Activated CD4-positive, alpha-beta T cell treated with anti-CD3 and anti-CD28 coated beads, Interleukin-2, amount 50 U/mL, for 4 hours (primary cell): ENCODE measurements around the gene USP50.
"Not testable (repeated sequence)": the region's sequence is repeated elsewhere in the genome, so short reads cannot be mapped to it uniquely, and the experiment has no call there.

Experiments
- DNase-seq, 2 experiments: peaks; one replicate each; pipeline ENCODE4 v3.0.0-alpha.2; 2020

USP50 gene

DNA sequence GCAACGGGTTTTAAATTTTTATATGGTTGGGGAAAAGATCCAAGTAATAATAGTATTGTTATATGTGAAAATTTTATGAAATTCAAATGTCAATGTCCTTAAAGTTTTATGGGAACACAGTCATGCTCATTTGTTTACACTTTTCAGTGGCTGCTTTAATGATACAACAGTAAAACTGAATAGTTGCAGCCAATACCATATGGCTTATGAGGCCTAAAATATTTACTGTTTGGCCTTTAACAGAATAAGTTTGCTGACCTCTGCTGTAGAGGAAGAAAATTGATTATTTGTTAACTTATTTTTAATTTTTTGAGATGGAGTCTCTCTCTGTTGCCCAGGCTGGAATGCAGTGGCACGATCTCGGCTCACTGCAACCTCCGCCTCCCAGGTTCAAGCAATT, 44.7 kb downstream of the USP50 start:
- DNase-seq: no peak

DNA sequence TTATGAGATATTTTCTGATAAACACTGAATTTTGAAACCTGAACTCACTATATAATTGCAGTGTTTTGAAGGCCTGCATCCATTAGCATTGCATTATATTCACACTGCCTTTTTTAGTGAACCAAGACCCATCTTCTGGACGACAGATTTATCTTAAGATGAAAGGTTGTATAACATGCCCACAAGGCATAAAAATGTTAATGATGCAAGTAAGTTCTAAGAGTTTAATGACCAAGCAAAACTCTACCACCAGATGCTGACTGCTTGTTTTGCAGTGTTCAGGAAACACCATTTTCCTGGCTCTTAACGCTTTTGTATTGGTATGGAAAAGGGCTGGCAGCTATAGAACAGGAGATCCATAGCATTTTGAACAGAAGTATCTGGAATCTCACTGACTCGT, 46.1 kb downstream of the USP50 start:
- DNase-seq: no peak

DNA sequence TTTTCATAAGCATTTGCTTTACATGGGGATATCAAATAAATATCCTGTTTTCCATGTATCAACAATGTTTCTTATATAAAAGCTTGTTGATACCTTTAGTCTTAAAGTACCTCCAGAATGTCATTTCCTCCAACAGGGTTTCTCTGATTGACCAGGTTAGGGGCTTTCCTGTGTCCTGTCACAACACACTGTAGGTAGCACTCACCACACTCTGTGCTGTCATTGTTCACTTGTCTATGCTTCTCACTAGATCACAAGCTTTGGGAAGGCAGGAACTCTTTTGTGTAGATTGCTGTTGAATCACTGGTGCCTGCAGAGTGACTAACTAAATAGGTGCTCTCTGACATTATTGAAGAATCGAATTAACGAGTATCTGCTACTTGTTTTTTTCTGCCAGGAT, 49.8 kb downstream of the USP50 start:
- DNase-seq: no peak

DNA sequence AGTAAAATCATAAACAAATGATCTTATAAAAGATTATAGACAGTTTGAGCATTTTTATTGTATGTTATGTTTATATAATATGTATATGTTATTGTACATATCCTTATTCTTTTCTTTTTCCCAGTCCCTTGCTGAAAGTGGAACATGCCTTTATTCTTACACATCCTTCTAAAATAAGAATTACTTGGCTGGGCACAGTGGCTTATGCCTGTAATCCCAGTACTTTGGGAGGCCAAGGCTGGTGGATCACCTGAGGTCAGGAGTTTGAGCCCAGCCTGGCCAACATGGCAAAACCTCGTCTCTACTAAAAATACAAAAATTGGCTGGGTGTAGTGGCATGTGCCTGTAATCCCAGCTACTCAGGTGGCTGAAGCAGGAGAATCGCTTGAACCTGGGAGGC, 51.9 kb downstream of the USP50 start:
- not testable (repeated sequence) for DNase-seq

DNA sequence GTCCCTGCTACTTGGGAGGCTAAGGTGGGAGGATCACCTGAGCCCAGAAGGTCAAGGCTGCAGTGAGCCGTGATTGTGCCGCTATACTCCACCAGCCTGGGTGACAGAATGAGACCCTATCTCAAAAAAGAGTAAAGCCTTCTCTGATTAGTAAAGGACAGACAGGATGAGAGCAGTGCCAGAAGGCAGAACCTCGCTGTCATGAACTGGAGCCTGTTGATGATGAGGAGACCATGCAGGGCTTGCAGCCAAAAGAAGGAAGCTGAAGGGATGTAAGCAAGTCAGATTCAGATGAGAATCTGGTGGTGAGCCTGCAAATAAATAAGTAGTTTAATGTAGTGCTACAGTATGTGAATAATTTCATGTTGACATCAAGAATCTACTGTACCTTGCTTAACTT, 52.8 kb downstream of the USP50 start:
- no peak for DNase-seq

DNA sequence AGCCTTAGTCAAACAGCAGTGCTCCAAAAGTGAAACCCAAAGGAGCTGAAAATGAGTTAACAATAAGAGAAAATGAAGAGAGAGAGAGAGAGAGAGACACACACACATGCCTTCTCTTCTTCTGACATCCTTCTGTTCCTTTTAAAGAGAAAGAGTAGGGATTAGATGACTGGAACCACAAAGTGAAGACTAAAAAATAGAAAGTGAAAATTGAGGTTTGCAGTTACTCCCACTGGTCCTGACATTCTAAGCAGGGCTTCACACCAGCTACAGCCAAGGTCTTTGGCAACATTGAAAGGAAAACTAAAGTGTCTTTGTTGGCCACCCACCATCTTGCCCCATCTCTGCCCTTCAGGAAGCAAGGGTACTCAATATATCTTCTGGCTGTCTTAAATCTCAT, 59.2 kb downstream of the USP50 start:
- no peak for DNase-seq

DNA sequence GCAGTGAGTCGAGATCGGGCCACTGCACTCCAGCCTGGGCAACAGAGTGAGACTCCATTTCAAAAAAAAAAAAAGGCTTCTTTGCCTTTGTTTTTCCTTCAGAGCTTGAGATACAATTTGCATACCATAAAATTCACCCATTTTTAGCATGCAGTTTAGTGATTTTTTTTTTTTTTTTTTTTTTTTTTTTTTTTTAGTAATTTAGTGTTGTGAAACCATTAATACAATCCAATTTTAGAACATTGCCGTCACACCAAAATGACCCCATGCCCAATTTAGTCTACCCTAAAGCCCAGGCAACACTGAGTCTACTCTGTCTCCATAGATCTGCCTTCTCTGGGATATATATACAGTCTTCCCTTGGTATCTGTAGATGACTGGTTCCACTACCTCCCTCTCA, 61.1 kb downstream of the USP50 start:
- DNase-seq: no peak

DNA sequence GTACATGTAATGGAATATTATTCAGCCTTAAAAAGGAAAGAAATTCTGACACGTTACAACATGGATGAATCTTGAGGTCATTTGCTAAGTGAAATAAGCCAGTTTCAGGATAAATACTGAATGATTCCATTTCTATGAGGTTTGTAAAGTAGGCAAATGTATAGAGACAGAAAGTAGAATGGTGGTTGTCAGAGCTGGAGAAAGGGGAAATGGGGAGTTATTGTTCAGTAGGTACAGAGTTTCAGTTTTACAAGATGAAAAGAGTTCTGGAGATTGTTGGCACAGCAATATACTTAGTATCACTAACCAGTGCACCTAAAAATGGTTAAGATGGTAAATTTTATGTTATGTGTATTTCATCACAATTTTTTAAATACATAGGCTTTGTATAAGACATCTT, 61.7 kb downstream of the USP50 start:
- DNase-seq: no peak

DNA sequence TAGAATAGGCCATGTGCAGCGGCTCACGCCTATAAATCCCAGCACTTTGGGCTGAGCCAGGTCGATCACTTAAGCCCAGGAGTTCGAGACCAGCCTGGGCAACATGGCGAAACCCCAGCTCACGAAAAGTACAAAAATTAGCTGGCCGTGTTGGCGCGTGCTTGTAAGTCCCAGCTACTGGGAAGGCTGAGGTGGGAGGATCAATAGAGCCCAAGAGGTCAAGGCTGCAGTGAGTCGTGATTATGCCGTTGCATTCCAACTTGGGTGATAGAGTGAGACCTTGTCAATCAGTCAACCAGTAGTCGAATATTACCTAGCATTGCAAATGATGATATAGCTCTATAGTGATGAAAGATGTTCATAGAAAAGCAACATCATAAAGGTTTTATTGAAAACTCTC, 70.3 kb downstream of the USP50 start:
- no peak for DNase-seq

DNA sequence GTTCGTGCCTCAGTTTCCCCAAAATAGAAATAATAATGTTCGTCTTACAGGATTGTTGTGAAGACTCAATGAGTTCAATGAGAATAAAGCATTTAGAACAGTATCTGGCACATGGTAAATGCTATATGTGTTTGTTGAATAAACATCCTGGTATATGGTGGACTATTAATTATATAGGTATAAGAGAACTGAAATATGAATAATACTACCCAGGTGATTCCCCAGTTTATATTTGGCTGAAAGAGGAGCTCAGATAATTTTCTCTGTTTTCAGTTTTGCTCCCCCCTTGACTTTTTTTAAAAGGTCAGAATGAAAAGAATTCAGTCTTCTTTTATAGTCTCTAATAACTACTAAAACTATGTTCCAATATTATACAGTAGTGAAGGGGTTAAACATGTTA, 75.4 kb downstream of the USP50 start:
- DNase-seq: no peak

DNA sequence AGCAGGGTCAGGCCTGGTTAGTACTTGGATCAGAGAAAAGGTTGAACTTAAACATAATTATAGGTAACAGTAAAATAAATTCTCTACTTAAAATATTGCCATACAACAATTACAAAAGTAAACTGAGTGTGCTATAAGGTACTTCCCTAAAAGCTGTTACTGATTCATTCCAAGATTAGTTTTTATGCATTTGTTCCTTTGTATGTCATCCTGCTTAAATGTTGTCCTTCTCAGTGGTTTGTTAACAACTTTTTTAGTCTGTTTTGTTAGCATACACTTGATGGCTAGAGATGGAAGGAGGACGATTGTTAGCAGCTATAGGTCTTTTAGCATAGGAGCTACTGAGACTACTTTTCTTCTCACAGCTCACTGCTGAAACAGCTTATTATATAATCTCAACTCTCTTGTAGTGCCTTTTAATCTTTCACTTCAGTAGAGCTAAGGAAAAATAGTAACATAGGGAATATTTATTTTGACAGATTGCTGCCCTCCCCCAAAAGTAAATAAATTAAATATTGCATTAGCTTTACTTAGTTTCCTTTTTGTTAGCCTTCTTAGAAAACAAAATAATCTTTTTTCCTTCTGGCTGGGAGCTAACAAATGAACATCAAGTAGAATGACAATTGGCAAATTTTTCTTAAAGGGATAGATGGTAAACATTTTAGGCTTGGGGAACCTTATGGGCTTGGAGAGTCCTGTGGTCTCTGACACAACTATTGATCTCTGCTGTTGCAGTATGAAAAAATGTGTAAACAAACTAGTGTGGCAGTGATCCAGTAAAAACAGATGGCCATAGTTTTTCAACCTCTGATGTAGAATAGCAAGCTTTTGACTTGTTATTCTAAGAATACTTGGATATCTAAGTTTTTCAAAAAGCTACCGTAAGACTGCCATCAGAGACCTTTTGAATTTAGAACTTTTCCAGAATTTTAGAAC, 82.8 kb downstream of the USP50 start:
- DNase-seq: no peak

DNA sequence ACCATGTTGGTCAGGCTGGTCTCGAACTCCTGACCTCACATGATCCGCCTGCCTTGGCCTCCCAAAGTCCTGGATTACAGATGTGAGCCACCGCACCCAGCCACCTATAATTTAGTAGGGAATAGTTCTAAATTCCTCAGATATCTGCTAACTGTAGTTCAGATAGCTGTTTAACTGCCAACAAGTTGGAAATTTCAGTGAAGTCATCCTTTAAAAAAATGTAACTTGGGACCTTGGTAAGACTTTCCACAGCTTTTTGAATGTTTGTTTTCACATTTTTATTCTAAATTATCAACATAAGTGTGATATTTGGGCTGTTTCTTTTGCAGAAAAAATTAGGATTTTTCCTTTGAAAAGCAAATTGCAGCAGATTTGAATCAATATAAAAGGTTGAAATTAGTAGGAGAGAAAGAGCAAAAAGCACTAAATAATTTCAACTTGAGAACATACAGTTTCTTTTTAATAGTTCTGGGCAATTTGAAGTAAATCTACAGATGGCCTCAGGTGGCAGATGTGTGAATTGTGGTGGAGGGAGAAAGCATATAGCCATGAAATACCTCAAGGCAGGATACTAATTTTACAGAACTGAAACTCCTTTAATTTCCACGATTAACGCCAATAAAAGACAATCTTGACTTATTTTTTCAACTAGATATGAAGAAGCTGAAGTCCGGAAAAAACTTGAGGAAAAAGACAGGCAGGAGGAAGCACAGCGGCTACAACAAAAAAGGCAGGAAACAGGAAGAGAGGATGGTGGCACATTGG, 87.9 kb downstream of the USP50 start:
- no peak for DNase-seq

DNA sequence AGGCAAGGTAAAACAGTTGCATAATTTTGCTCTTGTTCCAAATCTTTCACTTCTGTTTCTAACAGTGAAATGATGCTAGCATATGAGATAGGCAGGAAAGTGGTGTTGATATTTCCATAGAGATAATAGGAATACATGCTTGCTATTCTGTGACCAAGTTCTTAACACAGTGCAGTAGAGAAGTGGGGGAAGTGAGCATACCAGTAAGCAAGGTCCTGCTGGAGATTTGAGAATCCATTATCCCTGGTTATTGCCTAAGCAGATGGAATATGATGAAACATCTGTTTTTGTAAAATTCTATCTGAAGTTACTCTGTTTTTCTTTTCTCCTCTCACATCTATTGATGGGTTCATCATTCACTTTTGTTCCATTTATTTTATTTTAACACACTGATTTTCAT, 93.5 kb downstream of the USP50 start:
- DNase-seq: no peak
